GM19395 (cell line): ENCODE results near the gene TNK2.
"Not testable (repeated sequence)": the region's sequence is repeated elsewhere in the genome, so short reads cannot be mapped to it uniquely, and the experiment has no call there.

ENCODE experiments used
- ATAC-seq: cut with Tn5 transposase; IDR thresholded peaks from one replicate; pipeline ENCODE4 v1.9.1; 2021; ENCODE audit warnings: mild to moderate bottlenecking, moderate library complexity; ENCODE audit not compliant: unreplicated experiment

Gene TNK2

GRCh38 chr3:195918176-195918575, 9.8 kb upstream of the TNK2 start:
- ATAC-seq: no peak

DNA sequence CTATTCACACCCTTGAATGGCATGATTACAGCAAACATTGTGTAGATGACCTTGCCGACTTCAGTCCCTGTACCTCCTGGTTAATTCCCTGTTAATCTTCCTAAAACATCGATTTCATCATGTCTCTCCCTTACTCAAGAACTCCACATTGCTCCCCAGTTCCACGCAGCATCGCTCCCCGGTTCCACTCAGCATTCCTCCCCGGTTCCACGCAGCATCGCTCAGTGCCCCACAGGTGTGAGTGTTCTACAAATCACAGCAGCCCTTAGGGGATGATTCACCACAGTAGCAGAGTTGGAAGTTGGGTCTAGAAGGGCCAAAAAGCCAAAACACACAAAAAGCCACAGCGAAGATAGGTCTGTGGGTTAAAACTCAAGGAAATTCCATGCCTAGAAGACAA, 8.6 kb upstream of the TNK2 start:
- no peak for ATAC-seq

- no peak for ATAC-seq
Observed at GRCh38 chr3:195916291-195916690, 7.9 kb upstream of the TNK2 start.

- peak; percentile 95 for ATAC-seq
Observed at GRCh38 chr3:195914648-195915473, 6.5 kb upstream of the TNK2 start.

- ATAC-seq: not testable (repeated sequence)
Observed at GRCh38 chr3:195914146-195914545, 5.8 kb upstream of the TNK2 start.

GRCh38 chr3:195913382-195913781, 5.0 kb upstream of the TNK2 start:
- no peak for ATAC-seq

DNA sequence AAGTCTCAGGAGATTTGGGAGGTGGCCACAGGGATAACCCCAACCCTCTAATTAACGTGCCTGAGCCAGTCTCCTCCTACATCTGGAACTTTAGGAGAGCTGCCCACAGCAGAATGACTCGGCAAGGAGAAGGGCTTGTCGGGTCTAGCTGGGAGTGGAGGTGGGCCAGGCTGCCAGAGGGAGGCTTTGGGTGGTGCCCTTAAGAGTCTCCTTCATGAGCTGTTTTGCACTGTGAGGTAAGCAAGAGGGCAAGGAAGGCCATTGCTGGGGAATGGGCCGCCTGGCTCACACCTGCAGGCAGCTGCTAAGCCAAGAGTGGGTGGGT, 3.6 kb upstream of the TNK2 start:
- no peak for ATAC-seq

- ATAC-seq: no peak
Observed at GRCh38 chr3:195911041-195911945, 2.9 kb upstream of the TNK2 start.

GRCh38 chr3:195910499-195910845, 2.1 kb upstream of the TNK2 start:
- ATAC-seq: no peak

DNA sequence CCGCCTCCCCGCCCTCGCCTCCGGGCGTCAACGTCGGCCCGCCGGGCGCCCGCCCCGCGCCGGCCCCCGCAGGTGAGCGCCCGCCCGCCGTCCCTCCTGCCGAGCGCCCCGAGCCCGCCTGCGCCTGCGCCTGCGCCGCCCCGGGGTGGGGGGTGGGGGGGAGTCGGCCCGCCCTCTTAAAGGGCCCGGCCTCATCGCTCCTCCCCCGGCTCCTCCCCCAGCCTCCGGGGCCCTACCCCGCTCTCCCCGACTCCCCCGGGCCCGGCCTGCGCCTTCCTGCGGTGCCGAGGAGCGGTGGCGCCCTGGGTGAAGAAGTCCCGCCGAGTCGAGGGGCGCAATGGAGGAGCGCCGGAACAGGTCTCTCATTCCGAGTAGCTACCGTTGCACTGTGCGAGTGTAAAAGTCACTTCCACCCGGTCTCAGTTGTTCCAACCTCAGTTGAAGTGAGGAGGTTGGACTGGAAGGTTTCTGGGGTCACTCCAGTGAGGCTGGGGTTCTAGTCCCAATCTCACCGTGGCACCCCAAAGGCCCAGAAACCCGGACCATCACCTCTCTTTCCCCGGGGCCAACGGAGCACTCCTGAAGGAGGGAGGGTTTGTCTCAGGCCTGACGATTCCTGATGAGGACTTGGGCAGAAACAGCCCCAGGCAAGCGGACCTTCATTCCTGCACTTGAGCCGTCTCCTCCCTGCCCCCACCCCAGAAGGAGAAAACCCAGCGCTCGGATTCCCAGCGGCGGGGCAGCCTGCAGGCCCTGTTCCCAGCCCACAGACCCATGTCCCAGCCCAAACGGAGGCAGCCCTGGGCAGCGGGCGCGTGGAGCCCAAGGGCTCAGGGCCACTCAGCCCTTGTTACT, 1.5 kb upstream of the TNK2 start:
- ATAC-seq: peak; percentile 36

GRCh38 chr3:195908694-195909581, 587 bp upstream of the TNK2 start:
- peak; percentile 30 for ATAC-seq

DNA sequence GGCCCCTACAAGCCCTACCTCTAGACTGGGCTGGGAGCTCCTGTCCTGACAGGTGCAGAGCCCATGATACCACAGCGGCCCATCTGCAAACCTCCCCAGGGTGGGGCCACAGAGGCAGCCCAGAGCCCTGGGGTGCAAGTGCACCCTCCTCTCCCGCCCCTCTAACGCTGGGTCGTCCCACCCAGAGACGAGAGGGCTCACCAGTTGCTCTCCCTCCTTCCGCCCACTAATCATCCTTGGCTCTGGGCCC, 742 bp downstream of the TNK2 start:
- ATAC-seq: peak; percentile 26

- peak; percentile 40 for ATAC-seq
Observed at GRCh38 chr3:195906865-195907683, 1.3 kb downstream of the TNK2 start.

DNA sequence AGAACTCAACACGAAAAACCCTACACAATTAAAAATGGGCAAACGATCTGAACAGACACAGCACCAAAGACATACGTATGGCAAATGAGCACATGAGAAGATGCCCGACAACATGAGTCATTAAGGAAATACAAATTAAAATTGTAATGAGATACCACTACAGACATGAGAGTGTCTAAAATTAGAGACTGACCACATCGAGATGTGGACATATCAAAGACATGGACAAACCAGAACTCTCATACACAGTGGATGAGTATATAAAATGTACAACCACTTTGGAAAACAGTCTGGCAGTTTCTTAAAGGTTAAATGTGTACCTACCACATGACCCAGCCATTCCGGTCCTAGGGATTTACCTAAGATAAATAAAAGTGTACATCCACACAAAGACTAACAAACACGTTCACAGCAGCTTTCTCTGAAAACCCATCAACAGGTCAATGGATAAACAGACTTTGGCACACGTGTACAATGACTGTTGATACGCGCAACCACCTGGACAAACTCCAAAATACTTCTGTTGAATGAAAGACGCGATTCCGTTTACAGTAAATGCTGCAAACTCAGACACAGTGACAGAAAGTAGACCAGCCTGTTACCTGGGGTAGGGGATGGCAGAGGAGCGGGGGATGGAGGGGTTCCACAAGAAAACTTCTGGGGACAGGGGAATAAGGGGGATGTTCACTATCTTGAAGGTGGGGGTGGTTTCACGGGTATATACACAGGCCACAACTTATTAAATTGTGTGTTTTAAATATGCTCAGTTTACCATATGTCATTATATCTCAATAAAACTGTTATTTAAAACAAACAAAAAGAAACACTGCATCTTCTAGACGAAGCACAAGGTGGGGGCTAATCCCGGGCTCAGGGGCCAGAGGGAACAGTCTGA, 2.1 kb downstream of the TNK2 start:
- no peak for ATAC-seq

GRCh38 chr3:195904368-195904767, 4.0 kb downstream of the TNK2 start:
- no peak for ATAC-seq

DNA sequence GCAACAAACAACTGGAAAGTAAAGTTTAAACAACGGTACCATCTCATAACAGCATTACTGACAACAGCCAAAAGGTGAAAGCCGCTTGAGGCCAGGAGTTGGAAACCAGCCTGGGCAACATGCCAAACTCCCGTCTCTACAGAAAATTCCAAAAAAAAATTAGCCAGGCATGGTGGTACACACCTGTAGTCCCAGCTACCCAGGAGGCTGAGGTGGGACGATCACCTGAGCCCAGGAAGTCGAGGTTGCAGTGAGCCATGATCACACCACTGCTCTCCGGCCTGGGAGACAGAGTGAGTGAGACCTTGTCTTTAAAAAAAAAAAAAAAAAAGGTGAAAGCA, 4.4 kb downstream of the TNK2 start:
- no peak for ATAC-seq

GRCh38 chr3:195902634-195903033, 5.7 kb downstream of the TNK2 start:
- not testable (repeated sequence) for ATAC-seq

DNA sequence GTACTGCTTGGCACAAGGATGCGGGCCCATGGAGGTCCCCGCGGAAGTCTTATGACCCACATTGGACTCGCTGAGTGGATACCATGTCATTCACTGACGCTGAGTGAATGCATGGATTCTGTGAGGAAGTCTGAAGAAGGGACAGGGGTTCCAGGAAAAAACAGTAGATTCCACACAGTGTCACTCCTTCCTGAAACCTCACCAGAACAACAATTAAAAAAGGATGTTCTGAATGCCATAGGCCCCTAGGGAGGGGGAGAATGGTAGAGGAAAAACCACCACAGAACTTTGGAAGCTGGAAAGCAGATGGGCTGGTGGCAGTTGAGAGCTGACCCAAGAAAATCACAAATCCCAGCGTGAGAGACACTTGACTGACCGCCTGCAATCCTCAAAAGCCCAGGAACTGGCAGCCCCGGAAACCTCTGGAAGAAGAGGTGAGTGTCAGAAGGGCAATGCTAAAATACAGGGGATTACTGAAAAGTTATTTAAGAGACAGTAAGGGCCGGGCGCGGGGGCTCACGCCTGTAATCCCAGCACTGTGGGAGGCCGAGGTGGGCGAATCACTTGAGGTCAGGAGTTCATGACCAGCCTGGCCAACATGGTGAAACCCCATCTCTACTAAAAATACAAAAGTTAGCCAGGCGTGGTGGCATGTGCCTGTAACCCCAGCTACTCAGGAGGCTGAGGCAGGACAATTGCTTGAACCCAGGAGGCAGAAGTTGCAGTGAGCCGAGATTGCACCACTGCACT, 6.3 kb downstream of the TNK2 start:
- ATAC-seq: not testable (repeated sequence)
